Measurements from ENCODE around the gene IFT20.
"Not testable (repeated sequence)": the region's sequence is repeated elsewhere in the genome, so short reads cannot be mapped to it uniquely, and the experiment has no call there.

IFT20 gene

GRCh38 chr17:28298449-28298848 lies 36.8 kb downstream of the IFT20 start:
- H3K9me3 Mint-ChIP-seq = no peaks in the 10 kb centered on the region

GRCh38 chr17:28295677-28296578 lies 39.3 kb downstream of the IFT20 start:
- DNase-seq (ENCODE audit: low spot score in 2 of 2) = no peak
- Mint-ChIP-seq H3K9me3 (no peaks in the 10 kb centered on the region), H3K4me3 (no peak overlapping the region), H3K27ac (ENCODE audit: low read depth) (no peak overlapping the region), H3K4me1 (no peaks in the 10 kb centered on the region), H3K36me3 (ENCODE audit: insufficient read depth) (no peaks in the 10 kb centered on the region), H3K27me3 (peaks cover 27% of the 10 kb centered on the region)
- no peak for ATAC-seq (replicated peaks; ENCODE audit: extremely low read depth, poor library complexity, severe bottlenecking)

More at GRCh38 chr17:28298449-28298848, 36.8 kb downstream of the IFT20 start:
- Mint-ChIP-seq H3K4me3 (no peak overlapping the region), H3K27me3 (peaks cover 12% of the 10 kb centered on the region), H3K36me3 (ENCODE audit: insufficient read depth) (no peaks in the 10 kb centered on the region), H3K4me1 (no peaks in the 10 kb centered on the region), H3K27ac (ENCODE audit: low read depth) (no peak overlapping the region)
- ATAC-seq (replicated peaks; ENCODE audit: extremely low read depth, poor library complexity, severe bottlenecking) (no peak), DNase-seq (ENCODE audit: low spot score in 2 of 2) (no peak)

- Mint-ChIP-seq H3K36me3 (ENCODE audit: insufficient read depth) (no peaks in the 10 kb centered on the region), H3K27ac (ENCODE audit: low read depth) (no peak overlapping the region), H3K4me1 (no peaks in the 10 kb centered on the region), H3K27me3 (peaks cover 27% of the 10 kb centered on the region), H3K4me3 (no peak overlapping the region), H3K9me3 (no peaks in the 10 kb centered on the region)
- DNase-seq (ENCODE audit: low spot score in 2 of 2) = no peak
- ATAC-seq (replicated peaks; ENCODE audit: extremely low read depth, poor library complexity, severe bottlenecking) = no peak
Measured at GRCh38 chr17:28293994-28294393, 41.3 kb downstream of the IFT20 start.

DNA sequence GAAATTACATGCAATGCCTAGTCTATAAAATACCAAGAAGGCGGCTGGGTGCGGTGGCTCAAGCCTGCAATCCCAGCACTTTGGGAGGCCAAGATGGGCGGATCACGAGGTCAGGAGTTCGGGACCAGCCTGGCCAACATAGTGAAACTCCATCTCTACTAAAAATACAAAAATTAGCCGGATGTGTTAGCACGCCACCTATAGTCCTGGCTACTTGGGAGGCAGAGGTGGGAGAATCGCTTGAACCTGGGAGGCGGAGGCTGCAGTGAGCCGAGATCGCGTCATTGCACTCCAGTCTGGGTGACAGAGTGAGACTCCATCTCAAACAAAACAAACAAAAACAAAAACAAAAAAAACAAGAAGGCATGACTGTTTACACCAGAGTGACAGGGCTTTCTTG lies 42.4 kb downstream of the IFT20 start:
- H3K4me1 Mint-ChIP-seq; H3K36me3 Mint-ChIP-seq (ENCODE audit: insufficient read depth); DNase-seq (ENCODE audit: low spot score in 2 of 2); H3K9me3 Mint-ChIP-seq; H3K27ac Mint-ChIP-seq (ENCODE audit: low read depth); ATAC-seq (replicated peaks; ENCODE audit: extremely low read depth, poor library complexity, severe bottlenecking); H3K4me3 Mint-ChIP-seq: not testable (repeated sequence)
- peaks cover 27% of the 10 kb centered on the region for H3K27me3 Mint-ChIP-seq

DNA sequence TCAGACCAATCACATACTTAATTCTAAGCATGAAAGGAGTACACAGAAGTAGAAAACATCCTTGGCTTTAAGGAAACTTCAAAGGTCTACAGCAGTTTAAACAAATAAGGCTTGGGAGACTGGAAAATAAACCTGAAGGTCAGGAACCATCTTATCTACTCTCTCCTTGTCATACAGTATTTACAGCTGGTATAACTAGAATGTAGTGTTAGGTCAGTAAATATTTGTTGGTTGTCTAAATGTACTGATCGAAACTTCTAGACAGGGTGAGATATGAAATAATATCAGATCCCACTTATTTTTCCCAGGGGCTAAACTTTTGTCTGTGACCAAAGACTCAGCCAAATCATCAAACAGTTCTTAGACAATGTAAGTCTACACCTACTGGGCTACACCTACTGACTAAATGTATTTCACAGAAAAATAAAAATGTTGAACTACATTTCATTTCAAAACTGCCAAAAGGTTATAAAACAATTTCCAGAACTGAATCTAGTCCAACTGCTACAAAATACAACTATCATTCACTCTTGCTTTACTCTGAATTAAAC lies 43.4 kb downstream of the IFT20 start:
- H3K27me3 Mint-ChIP-seq = peaks cover 27% of the 10 kb centered on the region
- DNase-seq (ENCODE audit: low spot score in 2 of 2) (no peak), ATAC-seq (replicated peaks; ENCODE audit: extremely low read depth, poor library complexity, severe bottlenecking) (no peak)
- H3K36me3 Mint-ChIP-seq (ENCODE audit: insufficient read depth) = no peaks in the 10 kb centered on the region
- H3K27ac Mint-ChIP-seq (ENCODE audit: low read depth) = no peak overlapping the region
- H3K4me1 Mint-ChIP-seq = no peaks in the 10 kb centered on the region
- no peak overlapping the region for H3K4me3 Mint-ChIP-seq
- no peaks in the 10 kb centered on the region for H3K9me3 Mint-ChIP-seq

- DNase-seq (ENCODE audit: low spot score in 2 of 2) = no peak
- no peaks in the 10 kb centered on the region for H3K4me1 Mint-ChIP-seq
Measured at GRCh38 chr17:28290703-28291102, 44.6 kb downstream of the IFT20 start.

GRCh38 chr17:28285965-28286364 lies 49.3 kb downstream of the IFT20 start:
- Mint-ChIP-seq H3K27me3 (no peaks in the 10 kb centered on the region), H3K27ac (ENCODE audit: low read depth) (no peak overlapping the region)
- ATAC-seq (replicated peaks; ENCODE audit: extremely low read depth, poor library complexity, severe bottlenecking) = no peak

More at GRCh38 chr17:28290703-28291102, 44.6 kb downstream of the IFT20 start:
- H3K27ac Mint-ChIP-seq (ENCODE audit: low read depth) = no peak overlapping the region
- H3K27me3 Mint-ChIP-seq = peaks cover 27% of the 10 kb centered on the region
- no peaks in the 10 kb centered on the region for H3K36me3 Mint-ChIP-seq (ENCODE audit: insufficient read depth)
- H3K9me3 Mint-ChIP-seq = no peaks in the 10 kb centered on the region
- no peak overlapping the region for H3K4me3 Mint-ChIP-seq
- no peak for ATAC-seq (replicated peaks; ENCODE audit: extremely low read depth, poor library complexity, severe bottlenecking)

GRCh38 chr17:28282596-28282995 lies 52.7 kb downstream of the IFT20 start:
- peaks cover 10% of the 10 kb centered on the region for H3K27me3 Mint-ChIP-seq
- DNase-seq (ENCODE audit: low spot score in 2 of 2) (no peak), ATAC-seq (replicated peaks; ENCODE audit: extremely low read depth, poor library complexity, severe bottlenecking) (no peak)
- no peaks in the 10 kb centered on the region for H3K9me3 Mint-ChIP-seq
- peaks cover 4% of the 10 kb centered on the region for H3K36me3 Mint-ChIP-seq (ENCODE audit: insufficient read depth)
- H3K4me1 Mint-ChIP-seq = peaks cover 11% of the 10 kb centered on the region
- H3K4me3 Mint-ChIP-seq = no peak overlapping the region
- no peak overlapping the region for H3K27ac Mint-ChIP-seq (ENCODE audit: low read depth)

More at GRCh38 chr17:28285965-28286364, 49.3 kb downstream of the IFT20 start:
- no peaks in the 10 kb centered on the region for H3K4me1 Mint-ChIP-seq
- DNase-seq (ENCODE audit: low spot score in 2 of 2) = no peak
- H3K9me3 Mint-ChIP-seq = no peaks in the 10 kb centered on the region
- no peaks in the 10 kb centered on the region for H3K36me3 Mint-ChIP-seq (ENCODE audit: insufficient read depth)
- no peak overlapping the region for H3K4me3 Mint-ChIP-seq

DNA sequence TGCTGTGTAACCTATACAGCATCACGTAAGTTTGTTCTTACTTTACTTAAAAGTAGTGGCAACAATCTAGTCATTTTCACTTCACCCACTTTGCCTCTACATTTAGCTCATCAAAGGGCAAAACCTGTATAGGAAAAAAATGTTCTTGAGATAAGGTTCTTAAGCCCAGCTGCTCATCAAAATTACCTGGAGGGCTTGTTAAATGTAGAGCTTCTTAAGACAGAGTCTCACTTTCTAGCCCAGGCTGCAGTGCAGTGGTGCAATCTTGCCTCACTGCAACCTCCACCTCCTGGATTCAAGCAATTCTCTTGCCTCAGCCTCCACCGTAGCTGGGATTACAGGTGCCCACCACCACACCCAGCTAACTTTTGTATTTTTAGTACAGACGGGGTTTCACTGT lies 54.4 kb downstream of the IFT20 start:
- H3K4me1 Mint-ChIP-seq = peaks cover 12% of the 10 kb centered on the region
- peaks cover 22% of the 10 kb centered on the region for H3K27me3 Mint-ChIP-seq
- H3K9me3 Mint-ChIP-seq = no peaks in the 10 kb centered on the region
- H3K27ac Mint-ChIP-seq (ENCODE audit: low read depth) = no peak overlapping the region
- no peak overlapping the region for H3K4me3 Mint-ChIP-seq
- ATAC-seq (replicated peaks; ENCODE audit: extremely low read depth, poor library complexity, severe bottlenecking) (no peak), DNase-seq (ENCODE audit: low spot score in 2 of 2) (no peak)
- H3K36me3 Mint-ChIP-seq (ENCODE audit: insufficient read depth) = peaks cover 7% of the 10 kb centered on the region

- peaks cover 7% of the 10 kb centered on the region for H3K36me3 Mint-ChIP-seq (ENCODE audit: insufficient read depth)
- no peak overlapping the region for H3K4me3 Mint-ChIP-seq
- H3K9me3 Mint-ChIP-seq = no peaks in the 10 kb centered on the region
- H3K4me1 Mint-ChIP-seq = peaks cover 18% of the 10 kb centered on the region
- DNase-seq (ENCODE audit: low spot score in 2 of 2) (no peak), ATAC-seq (replicated peaks; ENCODE audit: extremely low read depth, poor library complexity, severe bottlenecking) (no peak)
- no peak overlapping the region for H3K27ac Mint-ChIP-seq (ENCODE audit: low read depth)
- peaks cover 34% of the 10 kb centered on the region for H3K27me3 Mint-ChIP-seq
Measured at GRCh38 chr17:28279411-28279810, 55.9 kb downstream of the IFT20 start.

All from central memory CD8-positive, alpha-beta T cell (primary cell).